GM21576 (cell line): ENCODE data around the gene IZUMO1.
A peak's percentile ranks its signal among the peaks of the same experiment; 100 is the strongest.
"Not testable (repeated sequence)": the region's sequence is repeated elsewhere in the genome, so short reads cannot be mapped to it uniquely, and the experiment has no call there.

Experiments used
- ATAC-seq: cut with Tn5 transposase; IDR thresholded peaks from one replicate; pipeline ENCODE4 v1.9.1; 2021; ENCODE audit warnings: mild to moderate bottlenecking, moderate library complexity; ENCODE audit not compliant: unreplicated experiment

Gene IZUMO1

DNA sequence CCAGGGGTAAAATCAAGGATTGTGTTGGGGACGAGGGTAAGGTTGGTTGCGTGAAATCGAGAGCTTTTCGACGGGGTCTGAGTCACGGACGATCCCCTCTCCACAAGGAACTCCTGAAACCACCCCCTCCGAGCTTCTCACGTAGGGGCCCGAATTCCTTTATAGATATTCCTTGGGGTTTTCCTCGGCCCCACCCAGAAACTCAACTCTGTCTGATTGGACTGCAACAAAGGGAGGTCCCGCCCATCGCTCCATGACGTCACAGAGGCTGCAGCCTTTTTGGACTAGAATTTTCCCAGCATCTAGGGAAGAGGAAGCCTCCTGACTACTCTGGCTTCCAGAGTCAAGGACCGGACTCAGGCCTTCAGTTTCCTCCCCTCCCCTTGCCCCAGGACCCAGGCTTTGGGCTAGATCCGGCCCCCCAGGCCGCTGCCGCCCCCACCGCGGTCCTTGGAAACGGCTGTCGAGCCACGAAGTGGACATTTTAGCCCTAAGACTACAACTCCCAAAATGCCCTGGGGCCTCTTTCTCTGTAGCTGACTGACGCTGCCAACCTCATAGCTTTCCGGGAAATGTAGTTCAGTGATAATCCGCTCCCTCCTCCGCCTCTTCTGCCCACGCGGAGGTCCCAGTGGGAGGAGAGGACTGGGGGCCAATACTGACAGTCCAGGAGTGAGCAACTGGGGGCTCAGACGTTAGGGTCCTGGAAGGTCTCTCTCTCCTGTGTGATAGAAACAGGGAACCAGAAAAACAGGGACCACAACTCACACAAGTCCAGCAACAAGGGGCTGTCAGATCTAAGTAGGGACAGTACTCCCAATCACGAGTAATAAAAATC lies at the start of gene IZUMO1:
Gene IZUMO1, minus strand, starts transcription at position 172 of the 838 bp plus-strand sequence. CDS start 1,050 bp downstream, outside the sequence.
- no peak for ATAC-seq

DNA sequence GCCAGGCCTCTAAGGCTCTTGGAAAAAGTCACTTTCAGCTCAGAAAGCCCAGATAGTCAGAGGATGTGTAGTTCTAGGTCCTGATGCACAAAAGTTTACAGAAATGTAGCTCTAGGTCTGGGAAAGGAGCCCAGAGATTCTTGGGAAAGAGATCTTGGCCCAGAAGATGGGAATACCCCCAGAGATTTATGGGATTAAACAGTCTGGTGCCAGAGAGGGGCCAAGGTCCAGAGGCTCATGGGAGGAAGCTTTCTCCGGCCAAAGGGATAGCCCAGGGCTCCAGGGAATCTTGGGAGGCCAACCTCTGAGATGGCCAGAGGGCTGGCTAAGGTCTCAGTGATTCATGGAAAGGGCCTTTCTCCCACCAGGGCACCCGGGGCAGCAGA lies 49.0 kb upstream of the IZUMO1 start:
- no peak for ATAC-seq

DNA sequence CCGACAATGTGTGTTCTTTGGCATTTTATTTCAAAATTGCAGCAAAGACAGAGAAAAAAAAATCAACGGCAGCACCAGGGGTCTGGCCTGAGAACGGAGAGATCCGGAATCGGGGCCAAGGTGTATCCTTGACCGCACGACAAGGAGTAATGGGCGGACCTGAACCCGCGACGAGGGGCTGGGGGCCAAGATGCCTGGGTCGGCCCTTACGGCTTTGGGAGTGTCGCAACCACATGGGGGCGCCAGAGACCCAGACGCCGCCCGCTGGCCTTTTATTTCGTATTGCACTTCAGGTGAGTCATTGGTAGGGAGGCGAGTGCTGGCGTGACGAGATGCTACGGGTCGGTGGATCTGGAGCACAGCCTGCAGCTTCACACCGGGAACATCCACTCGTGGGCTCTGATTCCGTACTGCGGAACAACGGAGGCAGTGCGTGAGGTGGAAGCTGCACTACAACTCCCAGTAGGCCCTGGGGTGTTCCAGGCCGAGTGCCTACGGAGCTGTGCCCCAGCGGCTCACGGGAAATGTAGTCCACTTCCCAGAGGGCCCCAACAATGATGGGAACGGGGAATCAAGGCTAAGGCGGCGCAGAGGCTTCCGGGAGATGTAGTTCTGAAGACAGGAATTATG lies 48.5 kb upstream of the IZUMO1 start:
- peak; percentile 67 for ATAC-seq

DNA sequence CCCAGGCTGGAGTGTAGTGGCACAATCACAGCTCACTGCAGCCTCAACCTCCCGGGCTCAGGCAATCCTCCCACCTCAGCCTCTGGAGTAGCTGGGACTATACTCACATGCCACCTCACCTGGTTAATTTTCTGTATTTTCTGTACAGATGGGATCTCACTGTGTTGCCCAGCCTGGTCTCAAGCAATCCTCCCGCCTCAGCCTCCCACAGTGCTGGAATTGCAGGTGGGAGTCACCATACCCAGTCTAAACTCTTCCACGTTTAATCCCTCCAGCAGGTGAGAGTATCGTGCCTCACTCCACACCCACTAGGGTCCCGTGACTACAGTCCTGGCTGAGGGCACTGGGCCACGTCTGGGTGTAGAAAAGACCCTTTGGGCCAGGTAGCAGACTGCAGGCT lies 47.6 kb upstream of the IZUMO1 start:
- no peak for ATAC-seq

DNA sequence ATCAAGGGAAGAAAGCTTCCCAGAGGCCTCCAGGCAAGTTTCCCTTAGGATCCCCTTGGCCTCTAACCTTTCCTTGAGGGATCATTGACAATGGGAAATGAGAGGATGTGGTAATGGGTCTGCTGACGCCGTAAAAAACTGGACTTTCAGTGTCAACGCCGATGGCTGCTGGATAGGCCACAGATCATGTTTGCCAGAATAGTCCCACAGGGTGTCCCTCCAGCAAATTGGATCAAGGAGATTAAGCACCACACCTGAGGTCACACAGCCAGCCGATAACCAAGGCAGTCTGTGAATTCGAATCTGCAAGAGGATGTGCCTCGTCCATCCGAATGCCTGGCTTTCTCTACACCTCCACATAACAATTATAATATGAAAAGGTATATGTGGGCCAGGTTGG lies 46.6 kb upstream of the IZUMO1 start:
- no peak for ATAC-seq

DNA sequence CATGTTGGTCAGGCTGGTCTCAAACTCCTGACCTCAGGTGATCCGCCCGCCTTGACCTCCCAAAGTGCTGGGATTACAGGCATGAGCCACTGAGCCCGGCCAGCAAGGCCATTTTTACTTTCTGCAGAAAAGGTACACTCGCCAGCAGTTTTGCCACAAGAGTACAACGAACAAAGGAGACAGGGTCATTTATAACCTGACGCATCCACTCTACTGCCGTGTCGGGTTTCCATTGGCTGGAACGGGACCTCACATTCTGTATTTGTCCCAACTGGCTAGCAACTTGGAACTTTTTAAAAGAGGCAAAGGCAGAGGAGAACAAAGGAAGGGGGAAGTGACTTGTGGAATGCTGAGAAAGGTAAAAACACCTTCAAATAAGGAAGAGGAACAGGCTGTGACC lies 40.6 kb upstream of the IZUMO1 start:
- not testable (repeated sequence) for ATAC-seq

DNA sequence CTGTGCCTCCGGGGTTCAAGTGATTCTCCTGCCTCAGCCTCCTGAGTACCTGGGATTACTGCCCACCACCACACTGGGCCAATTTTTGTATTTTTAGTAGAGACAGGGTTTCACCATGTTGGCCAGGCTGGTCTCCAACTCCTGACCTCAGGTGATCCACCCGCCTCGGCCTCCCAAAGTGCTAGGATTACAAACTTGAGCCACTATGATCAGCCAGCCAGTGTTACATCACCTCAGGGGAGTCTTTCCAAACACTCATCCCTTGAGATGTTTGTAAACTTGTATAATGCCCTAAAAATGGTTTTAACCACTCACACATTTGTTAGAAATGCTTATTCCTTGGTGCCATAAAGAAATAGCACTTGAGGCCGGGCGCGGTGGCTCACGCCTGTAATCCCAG lies 39.7 kb upstream of the IZUMO1 start:
- ATAC-seq = not testable (repeated sequence)

DNA sequence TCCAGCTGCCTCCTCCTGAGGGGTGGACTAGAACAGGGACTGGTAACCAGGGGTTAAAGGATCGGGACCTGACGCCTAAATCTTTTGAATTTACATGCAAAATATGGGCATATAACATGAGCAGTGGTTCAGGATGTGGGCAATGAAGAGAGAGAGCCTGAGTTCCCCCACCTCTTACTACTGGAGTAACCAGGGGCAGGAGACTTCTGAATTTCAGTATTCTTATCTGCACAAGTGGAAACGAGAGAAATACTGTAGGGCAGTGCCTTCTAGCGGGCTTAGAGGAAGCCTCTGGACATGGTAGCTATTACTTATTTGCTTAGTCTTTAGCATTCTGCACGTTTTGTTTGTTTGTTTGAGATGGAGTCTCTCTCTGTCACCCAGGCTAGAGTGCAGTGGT lies 37.8 kb upstream of the IZUMO1 start:
- no peak for ATAC-seq

DNA sequence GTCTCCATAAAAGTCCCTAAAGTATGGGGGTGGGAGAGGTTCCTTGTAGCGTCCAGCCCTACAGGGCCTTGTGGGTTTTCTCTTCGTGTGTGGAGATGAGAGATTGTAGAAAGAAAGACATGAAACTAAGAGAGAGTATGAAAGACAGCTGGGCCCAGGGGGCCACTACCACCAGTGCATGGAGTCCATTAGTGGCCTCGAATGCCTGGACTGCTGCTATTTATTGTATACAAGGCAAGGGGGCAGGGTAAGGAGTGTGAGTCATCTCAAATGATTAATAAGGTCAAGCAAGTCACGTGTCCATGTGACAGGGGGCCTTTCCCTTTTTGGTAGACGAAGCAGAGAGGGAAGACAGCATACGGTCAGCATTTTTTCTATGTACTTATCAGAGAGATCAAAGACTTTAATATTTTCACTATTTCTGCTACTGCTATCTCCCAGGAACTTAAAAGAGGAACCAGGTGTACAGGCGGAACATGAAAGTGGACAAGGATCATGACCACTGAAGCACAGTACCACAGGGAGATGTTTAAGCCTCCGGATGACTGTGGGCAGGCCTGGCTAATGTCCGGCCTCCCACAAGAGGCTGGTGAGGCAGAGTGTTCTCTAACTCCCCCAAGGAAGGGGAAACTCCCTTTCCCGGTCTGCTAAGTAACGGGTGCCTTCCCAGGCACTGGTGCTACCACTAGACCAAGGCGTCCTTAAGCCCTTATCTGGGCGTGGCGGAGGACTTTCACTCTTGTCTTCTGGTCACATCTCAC lies 34.1 kb upstream of the IZUMO1 start:
- ATAC-seq = no peak

DNA sequence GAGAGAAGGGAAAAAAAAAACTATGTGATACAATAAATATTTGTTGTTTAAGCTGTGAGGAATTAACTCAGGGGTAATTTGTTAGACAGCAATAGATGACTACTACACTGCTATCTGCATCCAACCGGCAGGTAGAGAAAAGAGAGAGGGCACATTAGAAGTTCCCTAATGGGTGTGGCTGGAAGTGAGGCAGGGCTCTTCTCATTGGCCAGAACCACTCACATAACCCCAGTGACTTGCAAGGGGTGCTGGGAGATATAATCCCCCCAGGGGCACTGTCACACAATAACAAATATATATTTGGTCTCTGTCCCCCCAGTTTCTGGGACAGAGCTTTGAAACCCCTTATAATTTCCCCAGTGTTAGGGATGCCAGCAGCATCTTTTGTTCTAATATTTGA lies 32.9 kb upstream of the IZUMO1 start:
- ATAC-seq = no peak

DNA sequence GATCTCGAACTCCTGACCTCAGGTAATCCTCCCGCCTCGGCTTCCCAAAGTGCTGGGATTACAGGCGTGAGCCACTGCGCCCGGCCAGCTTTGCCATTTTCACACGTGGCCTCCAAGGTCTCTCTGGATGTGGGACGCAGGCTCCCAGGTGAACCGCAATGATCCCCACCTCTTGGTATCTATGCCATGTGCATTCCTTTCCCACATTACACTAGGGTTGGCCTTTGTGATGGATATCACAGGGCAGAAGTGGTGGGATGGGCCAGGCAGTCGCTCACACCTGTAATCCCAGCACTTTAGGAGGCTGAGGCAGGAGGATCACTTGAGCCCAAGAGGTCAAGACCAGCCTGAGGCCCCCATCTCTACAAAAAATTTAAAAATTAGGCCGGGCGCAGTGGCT lies 31.0 kb upstream of the IZUMO1 start:
- no peak for ATAC-seq

DNA sequence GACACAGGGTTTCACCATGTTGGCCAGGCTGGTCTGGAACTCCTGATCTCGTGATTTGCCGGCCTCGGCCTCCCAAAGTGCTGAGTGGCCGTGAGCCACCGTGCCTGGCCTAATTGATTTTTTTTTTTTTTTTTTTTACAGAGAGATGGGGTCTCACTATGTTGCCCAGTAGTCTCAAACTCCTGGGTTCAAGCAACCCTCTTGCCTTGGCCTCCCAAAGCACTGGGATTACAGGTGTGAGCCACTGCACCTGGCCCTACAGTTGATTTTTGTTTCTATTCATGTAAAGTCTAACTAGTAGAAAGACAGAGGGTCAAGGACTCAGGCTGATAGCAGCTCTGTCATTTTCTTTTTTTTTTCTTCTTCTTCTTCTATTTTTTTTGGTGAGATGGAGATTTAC lies 30.4 kb upstream of the IZUMO1 start:
- no peak for ATAC-seq

DNA sequence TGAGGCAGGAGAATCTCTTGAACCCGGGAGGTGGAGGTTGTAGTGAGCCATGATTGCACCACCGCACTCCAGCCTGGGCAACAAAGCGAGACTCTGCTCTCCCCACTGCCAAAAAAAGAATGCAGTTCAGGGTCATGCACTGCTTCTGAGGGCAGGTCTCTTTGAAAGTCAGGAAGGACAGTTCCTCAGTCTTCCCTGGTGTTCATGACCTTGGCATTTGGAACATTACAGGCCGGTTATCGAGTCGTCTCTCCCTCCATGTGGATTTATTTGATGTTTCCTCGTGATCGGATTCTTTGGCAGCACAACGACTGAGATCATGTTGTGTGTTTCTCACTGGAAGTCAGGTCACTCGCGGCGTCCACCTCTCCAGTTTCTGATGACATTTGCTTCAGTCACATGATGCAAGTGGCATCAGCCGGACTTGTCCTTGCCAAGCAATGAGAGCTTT lies 25.8 kb upstream of the IZUMO1 start:
- no peak for ATAC-seq

DNA sequence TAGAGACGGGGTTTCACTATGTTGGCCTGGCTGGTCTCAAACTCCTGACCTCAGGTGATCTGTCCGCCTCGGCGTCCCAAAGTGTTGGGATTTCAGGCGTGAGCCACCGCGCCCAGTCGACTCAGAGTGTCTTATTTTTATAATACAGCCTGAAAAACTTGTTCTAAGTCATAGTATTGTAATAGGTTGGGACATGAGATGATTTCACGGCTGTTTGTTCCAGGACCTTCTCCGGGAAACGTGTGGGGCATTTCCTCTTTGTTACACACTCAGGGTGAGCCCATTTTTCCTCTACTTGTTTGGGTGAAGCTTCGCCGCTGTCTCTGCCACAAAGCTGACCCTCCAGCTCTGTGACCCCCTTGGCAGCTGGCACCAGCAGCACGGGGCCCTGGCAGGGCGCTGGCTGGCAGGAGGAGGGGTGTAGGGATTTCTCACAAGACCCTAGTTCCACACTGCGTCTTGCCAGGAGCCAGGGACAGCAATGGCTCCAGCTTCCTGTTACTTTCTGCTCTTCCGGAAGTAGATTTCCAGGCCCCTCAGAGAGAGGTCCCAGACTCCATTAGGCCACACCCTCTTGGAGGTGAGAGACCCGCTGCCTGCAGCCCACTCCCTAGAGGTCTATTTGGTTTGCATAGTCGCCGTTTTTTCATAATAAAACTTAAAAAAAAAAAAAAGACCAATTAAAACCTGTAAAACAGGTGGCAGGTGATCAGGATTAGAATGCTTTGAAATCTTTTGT lies 24.2 kb upstream of the IZUMO1 start:
- ATAC-seq = no peak

DNA sequence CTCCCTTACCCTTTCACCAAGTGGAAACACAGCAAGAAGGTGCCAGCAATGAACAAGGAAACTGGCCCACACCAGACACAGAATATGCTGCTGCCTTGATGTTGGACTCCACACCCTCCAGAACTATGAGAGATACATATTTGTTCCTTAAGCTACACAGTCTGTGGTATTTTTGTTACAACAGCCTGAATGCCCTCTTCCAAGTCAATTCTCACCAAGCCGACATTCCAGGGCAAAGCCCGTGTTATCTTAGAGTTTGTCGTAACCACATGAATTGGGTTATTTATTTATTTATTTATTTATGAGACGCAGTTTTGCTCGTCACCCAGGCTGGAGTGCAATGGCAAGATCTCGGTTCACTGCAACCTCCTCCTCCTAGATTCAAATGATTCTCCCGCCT lies 23.6 kb upstream of the IZUMO1 start:
- no peak for ATAC-seq

DNA sequence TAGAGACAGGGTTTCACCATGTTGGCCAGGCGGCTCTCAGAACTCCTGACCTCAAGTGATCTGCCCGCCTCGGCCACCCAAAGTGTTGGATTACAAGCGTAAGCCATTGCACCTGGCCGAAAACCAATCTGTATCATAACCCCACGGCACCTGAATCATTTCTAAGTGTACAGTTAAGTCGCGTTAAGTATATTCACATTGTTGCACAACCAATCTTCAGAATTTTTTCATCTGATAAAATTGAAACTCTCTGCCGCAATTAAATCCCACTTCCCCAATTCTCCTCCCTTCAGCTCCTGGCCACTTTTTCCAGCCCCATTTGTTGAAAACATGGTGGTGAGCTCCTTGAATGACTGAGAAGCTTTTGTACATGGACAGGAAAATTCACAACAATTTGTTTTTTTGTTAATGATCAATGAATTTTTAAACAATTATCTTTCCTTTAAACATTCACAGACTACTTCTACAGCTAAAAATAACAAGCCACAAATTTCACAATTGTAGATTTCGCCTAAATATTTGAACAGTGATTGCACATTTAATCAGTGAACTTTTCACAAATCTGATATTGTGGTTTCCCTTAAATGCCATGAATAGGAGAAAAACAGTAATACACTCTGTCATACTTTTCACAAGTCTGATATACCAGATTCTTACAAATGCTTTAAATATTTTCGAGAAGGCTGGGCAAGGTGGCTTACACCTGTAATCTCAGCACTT lies 22.4 kb upstream of the IZUMO1 start:
- no peak for ATAC-seq

DNA sequence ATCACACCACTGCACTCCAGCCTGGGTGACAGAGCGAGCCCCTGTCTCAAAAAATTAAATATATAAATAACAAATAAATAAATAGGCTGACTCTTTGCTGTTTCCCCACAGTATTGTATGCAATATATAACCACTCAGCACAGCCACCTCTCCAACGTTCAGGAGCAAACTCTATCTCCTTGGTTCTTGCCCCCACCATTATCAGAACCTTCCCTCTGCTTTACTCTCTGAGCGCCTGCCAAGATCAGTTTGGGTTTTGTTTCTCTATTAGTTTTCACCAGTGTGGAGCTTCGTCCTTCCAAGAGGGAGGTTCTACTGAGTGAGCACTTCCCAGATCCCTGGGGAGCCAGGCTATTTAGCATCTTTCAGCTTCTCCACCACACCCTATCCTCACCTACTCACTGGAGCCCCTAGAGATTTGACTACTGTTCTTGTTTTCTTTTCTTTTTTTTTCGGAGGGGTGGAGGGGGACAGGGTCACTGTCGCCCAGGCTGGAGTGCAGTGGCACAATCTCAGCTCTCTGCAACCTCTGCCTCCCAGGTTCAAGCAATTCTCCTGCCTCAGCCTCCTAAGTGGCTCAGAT lies 21.6 kb upstream of the IZUMO1 start:
- not testable (repeated sequence) for ATAC-seq

DNA sequence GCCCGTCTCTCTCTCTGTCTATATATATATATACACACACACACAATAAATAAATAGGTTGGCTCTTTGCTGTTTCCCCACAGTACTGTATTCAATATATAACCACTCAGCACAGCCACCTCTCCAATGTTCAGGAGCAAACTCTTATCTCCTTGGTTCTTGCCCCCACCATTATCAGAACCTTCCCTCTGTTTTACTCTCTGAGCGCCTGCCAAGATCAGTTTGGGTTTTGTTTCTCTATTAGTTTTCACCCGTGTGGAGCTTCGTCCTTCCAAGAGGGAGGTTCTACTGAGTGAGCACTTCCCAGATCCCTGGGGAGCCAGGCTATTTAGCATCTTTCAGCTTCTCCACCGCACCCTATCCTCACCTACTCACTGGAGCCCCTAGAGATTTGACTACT lies 19.1 kb upstream of the IZUMO1 start:
- not testable (repeated sequence) for ATAC-seq

DNA sequence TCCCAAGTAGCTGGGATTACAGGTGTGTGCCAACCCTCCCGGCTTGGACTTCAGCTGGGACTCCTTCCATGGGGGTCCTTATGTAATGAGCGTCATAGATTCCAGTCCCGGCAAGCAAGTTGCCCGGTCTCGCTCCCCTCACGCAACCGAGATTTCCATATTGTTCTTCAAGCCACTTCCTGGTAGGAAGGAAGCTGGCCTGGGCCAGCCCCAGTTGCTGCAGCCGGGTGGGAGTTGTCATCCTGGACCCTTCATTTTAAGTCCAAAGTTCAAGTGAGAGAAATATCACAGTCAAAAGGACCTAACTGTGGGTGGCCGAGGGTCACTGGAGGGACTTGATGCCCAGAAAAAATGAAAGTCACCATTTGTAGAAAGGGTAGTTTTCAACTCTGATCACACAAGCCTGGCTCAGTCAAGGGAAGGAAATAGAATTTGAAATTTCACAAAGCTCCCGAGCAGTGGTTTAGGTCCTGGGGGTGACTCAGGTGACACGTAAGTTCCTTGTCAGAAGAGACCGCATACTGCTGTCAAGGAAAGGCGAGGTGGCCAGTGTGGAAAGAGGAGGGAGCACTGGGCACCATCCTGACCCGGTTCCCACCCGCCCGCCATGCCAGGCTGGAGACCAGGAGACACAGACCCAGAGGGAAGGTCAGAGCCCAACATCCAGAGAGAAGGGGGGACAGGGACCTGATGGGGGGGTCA lies 13.9 kb upstream of the IZUMO1 start:
- no peak for ATAC-seq
